GDM1 (cell line): Measurements from ENCODE around the gene CASKIN2.

Source experiments
- DNase-seq: peaks from one replicate; lab custom pipeline; 2025; lab: John Stamatoyannopoulos, UW

The CASKIN2 gene

GRCh38 chr17:75515496-75516254, at the start of gene CASKIN2:
Gene CASKIN2 (minus strand): TSS chr17:75515537. CDS start chr17:75513804, 1,733 bp downstream.
- DNase-seq = peak; percentile 88

GRCh38 chr17:75565066-75565465, 49.7 kb upstream of the CASKIN2 start:
- DNase-seq = no peak

- DNase-seq = no peak
These were observed 48.9 kb upstream of the CASKIN2 start for GRCh38 chr17:75564195-75564594.

GRCh38 chr17:75563063-75563758, 47.9 kb upstream of the CASKIN2 start:
- DNase-seq = no peak

- DNase-seq = no peak
These were observed 46.7 kb upstream of the CASKIN2 start for GRCh38 chr17:75561927-75562603.

- DNase-seq = no peak
These were observed 44.7 kb upstream of the CASKIN2 start for GRCh38 chr17:75559958-75560533.

GRCh38 chr17:75558666-75559530, 43.6 kb upstream of the CASKIN2 start:
- no peak for DNase-seq

GRCh38 chr17:75557852-75558665, 42.7 kb upstream of the CASKIN2 start:
- DNase-seq = no peak

GRCh38 chr17:75557075-75557851, 41.9 kb upstream of the CASKIN2 start:
- no peak for DNase-seq

- no peak for DNase-seq
These were observed 40.4 kb upstream of the CASKIN2 start for GRCh38 chr17:75555679-75556153.

GRCh38 chr17:75553295-75554110, 38.2 kb upstream of the CASKIN2 start:
- DNase-seq = peak; percentile 67

GRCh38 chr17:75552425-75553294, 37.3 kb upstream of the CASKIN2 start:
- DNase-seq = no peak

GRCh38 chr17:75551266-75551665, 35.9 kb upstream of the CASKIN2 start:
- no peak for DNase-seq

- DNase-seq = no peak
These were observed 34.8 kb upstream of the CASKIN2 start for GRCh38 chr17:75550139-75550465.

- no peak for DNase-seq
These were observed 34.2 kb upstream of the CASKIN2 start for GRCh38 chr17:75549246-75550138.

GRCh38 chr17:75548813-75549212, 33.5 kb upstream of the CASKIN2 start:
- DNase-seq = no peak

- DNase-seq = no peak
These were observed 31.8 kb upstream of the CASKIN2 start for GRCh38 chr17:75547091-75547490.
